ENCODE results near the gene VAPB.

- no peak for TF ChIP-seq POLR2A (IDR thresholded peaks at IDR 0.05; ENCODE audit: low read length)
- TF ChIP-seq GATA1 (IDR thresholded peaks at IDR 0.05; ENCODE audit: low read depth, low read length): no peak
These were observed 40.3 kb downstream of the VAPB start for GRCh38 chr20:58429303-58429702.

All from erythroblast (primary cell).